K562 (cell line): ENCODE measurements around the gene RSRP1. TPM values are rescaled to one million over a fixed set of nuclear protein-coding genes. Genes with fewer than 3 reads are reported as not detected.

Source experiments
- ATAC-seq: fragments of 200-7000 bp; cut with Tn5 transposase; 3 replicates; pipeline ENCODE4 v1.9.1; 2020; ENCODE audit warnings: moderate library complexity
- BruUV-seq: library from RNA; stranded (reverse); fragments of 400-500 nt; replicated peaks from 2 replicates; lab custom pipeline; 2021; lab: Mats Ljungman, UMichigan
- CTCF ChIA-PET: fragments of 300-600 bp; formaldehyde crosslinking; extraction: SDS; loops from one replicate; lab custom pipeline; 2021; ENCODE audit warnings: low intra/inter-chr PET ratio; lab: Yijun Ruan, JAX
- POLR2A ChIA-PET: fragments of 300-600, 350-650 bp; sonication (Branson Sonifier 250); formaldehyde crosslinking; extraction: SDS; loops from one replicate; lab custom pipeline; 2021; ENCODE audit warnings: antibody characterized with exemption, inconsistent platforms; lab: Yijun Ruan, JAX
- DNase-seq, 4 experiments: peaks; one replicate each; pipeline versions ENCODE4 v3.0.0 to v3.0.0-alpha.2; 2011 to 2018; ENCODE audit warnings: low spot score in 3 of 4, mixed read lengths in 3 of 4; ENCODE audit errors: extremely low read depth in 1 of 4
- FAIRE-seq: peaks from 2 replicates; lab custom pipeline; 2011; peaks lifted over from hg19 to GRCh38; lab: Jason Lieb, UNC
- H2AFZ ChIP-seq: 2 replicates; pipeline ENCODE4 v1.6.0; 2011; ENCODE audit warnings: low read depth, low read length, control low read depth, inconsistent platforms
- H3K27ac ChIP-seq: fragments of 200-600 bp; 3 replicates; pipeline ENCODE4 v1.8.0; 2011; ENCODE audit warnings: low read depth, mild to moderate bottlenecking, control low read depth, inconsistent platforms, low read length, moderate library complexity, mixed read lengths; ENCODE audit errors: extremely low read depth
- H3K27me3 ChIP-seq, 2 experiments: fragments of 300-600 bp in 1 of 2; 2 replicates in 1 of 2; 3 replicates in 1 of 2; pipeline versions ENCODE4 v1.6.0 to v1.8.0; 2011; ENCODE audit warnings: inconsistent platforms in 2 of 2, low read length in 2 of 2, mild to moderate bottlenecking in 1 of 2, mixed read lengths in 1 of 2, moderate library complexity in 1 of 2; ENCODE audit not compliant: control insufficient read depth in 2 of 2, insufficient read depth in 2 of 2
- H3K36me3 ChIP-seq: fragments of 300-600 bp; 3 replicates; pipeline ENCODE4 v1.8.0; 2011; ENCODE audit warnings: mild to moderate bottlenecking, low read length, inconsistent platforms; ENCODE audit not compliant: control insufficient read depth, insufficient read depth
- H3K4me1 ChIP-seq, 2 experiments: fragments of 200-600 bp in 1 of 2; replicated peaks in 1 of 2; 2 replicates in 1 of 2; 3 replicates in 1 of 2; pipeline versions ENCODE4 v1.5.1 to v1.8.0; 2011; ENCODE audit warnings: inconsistent platforms in 2 of 2, low read length in 2 of 2, mild to moderate bottlenecking in 1 of 2, mixed read lengths in 1 of 2, moderate library complexity in 1 of 2; ENCODE audit not compliant: control insufficient read depth in 2 of 2, insufficient read depth in 2 of 2
- H3K4me2 ChIP-seq: 2 replicates; pipeline ENCODE4 v1.6.1; 2011; ENCODE audit warnings: low read length, control low read depth, inconsistent platforms, mixed read lengths; ENCODE audit not compliant: insufficient read depth
- H3K4me3 ChIP-seq: fragments of 200-600 bp; sonication (generic), shearing (Covaris generic); 2 replicates; pipeline ENCODE4 v1.5.1; 2016; ENCODE audit warnings: control low read depth, inconsistent platforms
- H3K79me2 ChIP-seq: fragments of 200-600 bp; 3 replicates; pipeline ENCODE4 v1.8.0; 2011; ENCODE audit warnings: low read length, inconsistent platforms; ENCODE audit not compliant: control insufficient read depth, insufficient read depth
- H3K9ac ChIP-seq, 2 experiments: 2 replicates each; pipeline versions ENCODE4 v1.6.0 to v1.6.1; 2011; ENCODE audit warnings: low read depth in 2 of 2, low read length in 2 of 2, control low read depth in 1 of 2, inconsistent platforms in 1 of 2, mild to moderate bottlenecking in 1 of 2, mixed read lengths in 1 of 2; ENCODE audit not compliant: insufficient read depth in 1 of 2
- H3K9me1 ChIP-seq: one replicate; pipeline ENCODE4 v1.6.0; 2011; ENCODE audit warnings: inconsistent platforms, mild to moderate bottlenecking, low read length, moderate library complexity; ENCODE audit not compliant: control insufficient read depth, insufficient read depth
- H3K9me3 ChIP-seq: replicated peaks from 2 replicates; pipeline ENCODE4 v1.5.1; 2011; ENCODE audit warnings: low read depth, low read length, inconsistent platforms; ENCODE audit not compliant: control insufficient read depth, insufficient read depth
- H4K20me1 ChIP-seq: replicated peaks from 2 replicates; pipeline ENCODE4 v1.6.1; 2011; ENCODE audit warnings: low read length, inconsistent platforms, mixed read lengths; ENCODE audit not compliant: control insufficient read depth, insufficient read depth
- ARNT ChIP-seq, 2 experiments: fragments of 450-650 bp; IDR thresholded peaks; 2 replicates each; pipeline ENCODE4 v1.6.1; 2016; ENCODE audit warnings: mild to moderate bottlenecking in 1 of 2
- CTCF ChIP-seq, 3 experiments: IDR thresholded peaks in 2 of 3; conservative IDR thresholded peaks in 1 of 3; 2 replicates each; pipeline ENCODE4 v1.5.1; 2011 to 2012; ENCODE audit warnings: low read length in 3 of 3, mild to moderate bottlenecking in 3 of 3, control low read depth in 2 of 3, improper control_type of control experiment in 1 of 3, inconsistent platforms in 1 of 3, low read depth in 1 of 3, mixed read lengths in 1 of 3, moderate library complexity in 1 of 3; ENCODE audit not compliant: insufficient read depth in 2 of 3
- MBD2 ChIP-seq: sonication (generic); IDR thresholded peaks from 2 replicates; pipeline ENCODE4 v1.6.1; 2016; ENCODE audit warnings: low read depth, borderline replicate concordance
- RREB1 ChIP-seq: fragments of 250-450 bp; sonication (Bioruptor Pico); IDR thresholded peaks from 2 replicates; pipeline ENCODE4 v1.4.0; 2020
- SPI1 ChIP-seq: IDR thresholded peaks from 2 replicates; pipeline ENCODE4 v1.6.1; 2011; ENCODE audit warnings: low read depth, low read length, control low read depth, borderline replicate concordance
- WGBS: fragments of 100-300 bp; shearing (Covaris generic); methylation state at CpG from one replicate; pipeline ENCODE4 v1.1.6; 2016; ENCODE audit warnings: low coverage, mixed read lengths; ENCODE audit not compliant: insufficient coverage; ENCODE audit errors: missing lambda C conversion rate; 5-methylcytosine and 5-hydroxymethylcytosine counted together
- in situ Hi-C: fragments of 300-500 bp; cut with MboI; formaldehyde crosslinking; loops from 4 replicates; pipeline ENCODE4 v1.15.0; 2018; ENCODE audit warnings: inconsistent platforms, mixed read lengths
- intact Hi-C: fragments of 100-400 bp; cut with micrococcal nuclease; formaldehyde crosslinking; loops from 2 replicates; pipeline ENCODE4 v1.14.2; 2022
- polyA plus RNA-seq, 8 experiments: library from polyadenylated mRNA; depleted of rRNA in 4 of 8; stranded (reverse) in 5 of 8; unstranded in 3 of 8; fragments of >200 nt; fragmentation: Nextera tagmentation in 2 of 8; fragmentation: Illumina TruSeq in 1 of 8; extraction: Ambion mirVana in 2 of 8; extraction: Trizol in 1 of 8; gene quantifications; 2 replicates each; pipeline versions ENCODE4 v1.2.1 to v1.2.3, GENCODE V29; 2011 to 2014; ENCODE audit warnings: inconsistent platforms in 1 of 8, missing spikeins in 1 of 8
- total RNA-seq, 7 experiments: library from RNA; depleted of rRNA in 6 of 7; stranded (reverse); fragments of >200 nt in 6 of 7; fragmentation: Illumina TruSeq in 2 of 7; extraction: Trizol in 2 of 7; gene quantifications; 2 replicates each; pipeline versions ENCODE4 v1.2.1 to v1.2.3, GENCODE V29; 2011 to 2021; ENCODE audit warnings: low replicate concordance in 1 of 7

Gene RSRP1
- total and polyA plus RNA-seq, 9 of the 15 experiments (the other 6 are each of a cell fraction or from before 2014, with no cell fraction given), result 27.2 to 283 (median 146) TPM

- TF ChIP-seq CTCF (IDR thresholded peaks at IDR 0.05 in 2 of 3, conservative IDR thresholded peaks at IDR 0.05 in 1 of 3; ENCODE audit: insufficient read depth in 2 of 3, low read depth in 1 of 3, low read length in 3 of 3) (peak in 2 of 3 experiments; percentile 32 to 39; a peak in 1 of 6 replicates), ARNT (IDR thresholded peaks at IDR 0.05) (no peak)
Measured at GRCh38 chr1:25198663-25199252, 48.5 kb downstream of the RSRP1 start (continued).

GRCh38 chr1:25197982-25198662 lies 49.1 kb downstream of the RSRP1 start:
- no peak overlapping the region for H3K4me2 ChIP-seq
- no peak overlapping the region for H3K9ac ChIP-seq
- peaks cover 0 to 11% of the 10 kb centered on the region in 2 experiments; a peak in 1 of 5 replicates for H3K4me1 ChIP-seq
- H3K27ac ChIP-seq, result no peak overlapping the region
- 16% methylated on average over 11 of the region's 11 CpGs for WGBS
- no peaks in the 10 kb centered on the region; the same call in none of the 2 replicates for H4K20me1 ChIP-seq
- peaks cover 47 to 89% of the 10 kb centered on the region in 2 experiments; a peak in 4 of 5 replicates for H3K27me3 ChIP-seq
- TF ChIP-seq MBD2 (no peak), SPI1 (0 out of 2 replicates have a peak, but pooled peaks have one; percentile 39), RREB1 (CRISPR knock-in tag) (no peak)
- H2AFZ ChIP-seq, result no peak overlapping the region
- no TSS peak for BruUV-seq
- H3K4me3 ChIP-seq, result no peak overlapping the region
- intact Hi-C loops (no loop called here), in situ Hi-C loops (no loop called here)
- H3K9me3 ChIP-seq, result no peaks in the 10 kb centered on the region
- ChIA-PET POLR2A (interaction anchor here (0.6 to 1.5 kb wide), 7 partner anchors 11 to 238 kb away, joined by 3 to 4 read pairs (median 3); partner anchors contain the start of genes RSRP1 and SYF2), CTCF (no interaction called here)
- H3K79me2 ChIP-seq, result no peaks in the 10 kb centered on the region
- DNase-seq, result no peak
- ATAC-seq, result no peak
- no peaks in the 10 kb centered on the region for H3K9me1 ChIP-seq
- no peaks in the 10 kb centered on the region for H3K36me3 ChIP-seq
- FAIRE-seq, result no peak
